ENCODE measurements around the gene ZNF24.

GRCh38 chr18:35344736-35345459 is 678 bp upstream of the ZNF24 start:
- TF ChIP-seq CTCF (IDR thresholded peaks at IDR 0.05 in 8 of 11, conservative IDR thresholded peaks at IDR 0.05 in 3 of 11) (no peak), POLR2A (IDR thresholded peaks at IDR 0.05) (no peak), POLR2AphosphoS5 (IDR thresholded peaks at IDR 0.05) (no peak)
